GM12873 (cell line): ENCODE data around the gene CALN1.

Source experiments
- TF ChIP-seq, protein P1 (sequence below): IDR thresholded peaks from 2 replicates; pipeline ENCODE4 v1.5.1; 2012; ENCODE audit warnings: low read depth, mild to moderate bottlenecking, moderate library complexity, low read length, control low read depth; ENCODE audit not compliant: insufficient read depth; ENCODE audit errors: missing control alignments

CALN1 gene

DNA sequence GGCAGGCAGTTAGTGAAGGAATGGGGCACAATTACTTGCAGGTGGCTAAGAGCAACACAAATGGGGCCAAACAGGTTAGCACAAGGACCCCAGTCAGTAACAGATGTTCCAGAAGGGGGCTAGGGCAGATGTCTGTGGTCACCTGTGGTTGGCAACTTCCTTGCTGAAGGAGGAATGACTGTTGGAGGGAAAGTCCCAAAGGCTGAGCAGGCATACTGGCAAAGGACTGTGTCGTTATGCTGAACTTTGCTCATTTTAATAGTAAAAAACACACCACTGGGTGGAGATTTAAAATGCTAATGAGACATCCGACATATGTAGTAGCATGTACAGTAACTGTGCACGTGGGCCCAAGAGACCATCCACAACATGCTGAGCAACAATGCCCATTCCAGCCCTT lies 511.6 kb downstream of the CALN1 start:
- TF ChIP-seq, protein P1, sequence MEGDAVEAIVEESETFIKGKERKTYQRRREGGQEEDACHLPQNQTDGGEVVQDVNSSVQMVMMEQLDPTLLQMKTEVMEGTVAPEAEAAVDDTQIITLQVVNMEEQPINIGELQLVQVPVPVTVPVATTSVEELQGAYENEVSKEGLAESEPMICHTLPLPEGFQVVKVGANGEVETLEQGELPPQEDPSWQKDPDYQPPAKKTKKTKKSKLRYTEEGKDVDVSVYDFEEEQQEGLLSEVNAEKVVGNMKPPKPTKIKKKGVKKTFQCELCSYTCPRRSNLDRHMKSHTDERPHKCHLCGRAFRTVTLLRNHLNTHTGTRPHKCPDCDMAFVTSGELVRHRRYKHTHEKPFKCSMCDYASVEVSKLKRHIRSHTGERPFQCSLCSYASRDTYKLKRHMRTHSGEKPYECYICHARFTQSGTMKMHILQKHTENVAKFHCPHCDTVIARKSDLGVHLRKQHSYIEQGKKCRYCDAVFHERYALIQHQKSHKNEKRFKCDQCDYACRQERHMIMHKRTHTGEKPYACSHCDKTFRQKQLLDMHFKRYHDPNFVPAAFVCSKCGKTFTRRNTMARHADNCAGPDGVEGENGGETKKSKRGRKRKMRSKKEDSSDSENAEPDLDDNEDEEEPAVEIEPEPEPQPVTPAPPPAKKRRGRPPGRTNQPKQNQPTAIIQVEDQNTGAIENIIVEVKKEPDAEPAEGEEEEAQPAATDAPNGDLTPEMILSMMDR, result no peak

DNA sequence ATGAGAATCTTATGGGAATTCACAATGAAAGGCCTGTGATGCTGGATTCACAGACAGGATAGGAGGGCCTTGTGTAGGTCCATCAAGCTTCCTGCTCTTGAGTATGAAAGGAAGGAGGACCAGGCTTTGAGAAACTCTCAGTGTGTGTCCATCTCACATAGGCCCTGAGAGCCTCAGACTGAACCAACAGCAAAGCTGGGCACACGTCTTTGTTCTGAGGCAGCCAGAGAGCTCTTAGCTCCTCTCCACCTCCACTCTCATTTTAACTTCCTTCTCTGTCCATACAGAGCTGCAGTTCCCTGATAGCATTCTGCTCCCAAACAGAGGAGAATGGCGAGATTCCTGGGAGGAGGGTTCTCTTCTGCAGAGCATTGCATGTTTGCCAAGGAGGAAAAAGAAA lies 515.6 kb downstream of the CALN1 start:
- TF ChIP-seq, protein P1, result no peak

DNA sequence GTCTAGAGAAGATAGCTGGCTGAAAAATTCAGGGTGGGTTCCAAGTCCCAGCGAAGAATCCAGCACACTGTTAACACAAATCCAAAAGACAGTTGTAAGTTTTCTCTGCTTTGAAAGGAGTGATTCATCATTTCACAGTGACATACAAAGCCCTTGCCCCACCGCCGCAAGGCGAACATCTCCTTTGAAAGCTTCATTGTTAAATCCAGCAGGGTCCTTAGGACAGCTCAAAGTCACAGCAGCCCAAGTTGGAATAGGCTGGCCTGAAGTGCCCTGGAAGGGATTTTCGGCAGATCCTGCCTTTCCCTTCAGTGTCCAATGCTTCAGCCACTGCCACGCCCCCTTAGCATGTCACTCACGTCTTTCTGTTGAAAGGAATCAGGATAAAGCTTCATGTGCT lies 526.1 kb downstream of the CALN1 start:
- TF ChIP-seq, protein P1, result no peak

DNA sequence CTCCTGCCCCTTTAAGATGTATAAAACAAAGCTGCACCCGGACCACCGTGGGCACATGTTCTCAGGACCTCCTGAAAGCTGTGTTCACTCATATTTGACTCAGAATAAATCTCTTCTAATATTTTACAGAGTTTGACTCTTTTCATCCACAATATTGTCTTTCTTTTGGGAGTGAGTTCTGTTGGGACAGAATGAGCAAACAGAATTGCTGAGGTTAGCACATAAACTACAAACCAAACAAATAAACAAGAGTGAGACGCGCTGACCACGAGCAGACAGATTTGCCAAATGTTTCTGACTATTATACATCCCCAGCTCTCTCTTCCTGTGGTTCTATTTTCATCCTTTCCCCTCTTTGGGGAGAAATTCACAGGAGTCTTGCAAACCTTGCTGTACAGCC lies 526.7 kb downstream of the CALN1 start:
- TF ChIP-seq, protein P1, result no peak

DNA sequence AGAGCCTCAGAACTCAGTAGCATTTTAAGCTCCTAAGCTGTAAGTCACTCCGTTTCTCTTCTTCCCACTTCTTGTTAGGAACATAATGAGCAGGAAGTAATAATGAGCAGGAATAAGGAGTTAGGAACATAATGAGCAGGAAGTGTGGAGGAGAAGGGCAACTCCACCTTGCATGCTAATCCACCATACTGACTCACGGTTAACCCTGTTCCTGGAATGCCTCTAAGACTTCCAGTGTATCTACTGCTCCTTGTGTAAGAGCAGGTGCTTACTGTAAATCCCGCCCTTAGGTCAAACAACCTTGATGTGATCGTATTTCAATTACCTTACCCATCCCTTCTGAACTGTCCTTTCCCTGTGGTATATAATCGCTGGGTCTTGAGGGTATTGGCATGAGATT lies 528.7 kb downstream of the CALN1 start:
- TF ChIP-seq, protein P1, result no peak

DNA sequence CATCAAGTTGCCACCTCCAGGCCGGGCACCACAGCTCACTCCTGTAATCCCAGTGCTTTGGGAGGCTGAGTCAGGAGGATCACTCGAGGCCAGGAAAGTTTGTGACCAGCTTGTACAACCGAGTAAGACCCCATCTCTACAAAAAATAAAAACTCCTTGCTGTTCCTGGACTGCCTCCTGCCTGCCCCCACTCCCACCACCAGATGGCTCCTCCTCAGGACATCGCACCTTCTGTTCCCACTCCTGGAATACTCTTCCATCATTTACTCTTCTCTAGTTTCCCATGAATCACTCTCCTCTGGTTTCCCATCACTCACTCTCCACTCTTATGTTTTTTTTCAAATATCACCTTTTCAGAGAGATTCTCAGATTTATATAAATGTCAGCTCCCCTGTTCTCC lies 540.7 kb downstream of the CALN1 start:
- TF ChIP-seq, protein P1, result no peak

DNA sequence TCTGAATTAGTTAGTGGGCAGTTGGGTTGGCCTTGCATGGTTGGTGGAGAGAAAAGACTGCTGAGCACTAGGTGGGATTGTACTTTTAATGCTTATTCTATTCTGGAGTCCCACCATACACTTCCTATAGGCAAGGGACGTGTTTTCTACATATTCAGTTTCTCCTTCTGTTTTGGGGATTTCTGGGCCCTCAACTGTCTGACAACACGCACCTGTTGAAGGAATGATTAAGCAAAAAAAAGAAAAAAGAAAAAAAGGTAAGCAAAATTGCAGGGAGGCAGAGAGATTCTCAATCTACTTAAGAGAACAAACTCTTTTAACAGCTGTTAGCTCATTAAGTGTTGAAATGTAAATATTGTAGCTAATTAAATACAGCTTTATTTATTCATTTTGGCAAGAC lies 541.3 kb downstream of the CALN1 start:
- TF ChIP-seq, protein P1, result no peak
